Endometrial microvascular endothelial cells (primary cell): Measurements from ENCODE around the gene DCD. TPM values are rescaled to one million over a fixed set of nuclear protein-coding genes. Genes with fewer than 3 reads are reported as not detected.

ENCODE experiments used
- total RNA-seq: library from RNA; depleted of rRNA; stranded (reverse); fragments of >200 nt; gene quantifications from one replicate; pipeline ENCODE4 v1.2.3, GENCODE V29; 2015; ENCODE audit errors: inconsistent ontology term

The DCD gene
- total RNA-seq, 1 donor from 2014 or later: not detected

Other genes with a start within 250 kb of the DCD start
- gene ITGA5, start 229.1 kb downstream of the DCD start, total RNA-seq: 1,308 TPM
- gene GTSF1, start 174.8 kb downstream of the DCD start, total RNA-seq: 0.56 TPM
- gene NCKAP1L, start 150.6 kb downstream of the DCD start, total RNA-seq: 0.65 TPM
- gene PDE1B, start 98.8 kb downstream of the DCD start, total RNA-seq: not detected
- not detected for gene PPP1R1A, start 59.7 kb downstream of the DCD start, total RNA-seq
- gene LACRT, start 13.5 kb downstream of the DCD start, total RNA-seq: not detected
- gene MUCL1, start 206.2 kb upstream of the DCD start, total RNA-seq: not detected